WTC11 (cell line): ENCODE results near the gene NUDT16. TPM values are rescaled to one million over a fixed set of nuclear protein-coding genes. Genes with fewer than 3 reads are reported as not detected.

Source experiments
- ATAC-seq: fragments of 200-7000 bp; cut with Tn5 transposase; 2 replicates; pipeline ENCODE4 v1.10.0; 2021; ENCODE audit warnings: mild to moderate bottlenecking, moderate library complexity
- CTCF ChIA-PET: fragments of 300-600 bp; sonication (Branson Sonifier 250); formaldehyde crosslinking; loops from one replicate; lab custom pipeline; 2021; ENCODE audit warnings: antibody characterized with exemption; lab: Charles Lee
- POLR2A ChIA-PET: fragments of 350-600 bp; sonication (Branson Sonifier 250); formaldehyde crosslinking; loops from one replicate; lab custom pipeline; 2021; ENCODE audit warnings: antibody characterized with exemption; lab: Charles Lee
- DNase-seq: peaks from one replicate; pipeline ENCODE4 v3.0.0; 2021; ENCODE audit warnings: low spot score
- H3K27ac Mint-ChIP-seq: 2 replicates; pipeline ENCODE4 v1.8.0; 2021; ENCODE audit warnings: mixed read lengths
- H3K27me3 Mint-ChIP-seq: 2 replicates; pipeline ENCODE4 v1.8.0; 2021; ENCODE audit warnings: low read depth, mild to moderate bottlenecking, moderate library complexity, mixed read lengths
- H3K36me3 Mint-ChIP-seq: 2 replicates; pipeline ENCODE4 v1.8.0; 2021; ENCODE audit warnings: mixed read lengths
- H3K4me1 Mint-ChIP-seq: 2 replicates; pipeline ENCODE4 v1.8.0; 2022; ENCODE audit warnings: mixed read lengths
- H3K4me3 Mint-ChIP-seq: 2 replicates; pipeline ENCODE4 v1.8.0; 2021; ENCODE audit warnings: mild to moderate bottlenecking, moderate library complexity, mixed read lengths
- H3K9me3 Mint-ChIP-seq: 2 replicates; pipeline ENCODE4 v1.8.0; 2021; ENCODE audit warnings: mixed read lengths
- E2F5 ChIP-seq: sonication (generic); formaldehyde crosslinking; IDR thresholded peaks from 2 replicates; pipeline ENCODE4 v1.8.1; 2022; ENCODE audit warnings: mild to moderate bottlenecking, moderate library complexity, missing genetic modification reagents
- ELF4 ChIP-seq: sonication (generic); formaldehyde crosslinking; IDR thresholded peaks from 2 replicates; pipeline ENCODE4 v1.8.1; 2022; ENCODE audit warnings: low read depth, mild to moderate bottlenecking, moderate library complexity, missing genetic modification reagents
- FOXK1 ChIP-seq: sonication (generic); formaldehyde crosslinking; IDR thresholded peaks from 2 replicates; pipeline ENCODE4 v1.8.0; 2022; ENCODE audit warnings: mild to moderate bottlenecking, moderate library complexity, missing genetic modification reagents
- GRHL2 ChIP-seq: fragments of 250-450 bp; sonication (Bioruptor Pico); IDR thresholded peaks from 2 replicates; pipeline ENCODE4 v1.8.0; 2022; ENCODE audit warnings: mild to moderate bottlenecking, moderate library complexity; ENCODE audit not compliant: insufficient replicate concordance, severe bottlenecking
- GTF2I ChIP-seq: fragments of 250-450 bp; sonication (Bioruptor Pico); conservative IDR thresholded peaks from 2 replicates; pipeline ENCODE4 v1.4.0; 2021; ENCODE audit warnings: mild to moderate bottlenecking
- HMGA2 ChIP-seq: fragments of 250-450 bp; sonication (Bioruptor Pico); IDR thresholded peaks from 2 replicates; pipeline ENCODE4 v1.4.0; 2021; ENCODE audit warnings: mild to moderate bottlenecking, moderate library complexity
- IRF1 ChIP-seq: sonication (generic); formaldehyde crosslinking; IDR thresholded peaks from 2 replicates; pipeline ENCODE4 v1.8.0; 2023; ENCODE audit warnings: missing genetic modification reagents
- IRF2 ChIP-seq: sonication (generic); formaldehyde crosslinking; IDR thresholded peaks from 2 replicates; pipeline ENCODE4 v1.8.0; 2022; ENCODE audit warnings: low read depth, missing genetic modification reagents, borderline replicate concordance
- JUN ChIP-seq: sonication (generic); formaldehyde crosslinking; IDR thresholded peaks from 2 replicates; pipeline ENCODE4 v1.8.0; 2023; ENCODE audit warnings: mild to moderate bottlenecking, missing genetic modification reagents
- KAT7 ChIP-seq: sonication (generic); formaldehyde crosslinking; IDR thresholded peaks from 2 replicates; pipeline ENCODE4 v1.8.1; 2023; ENCODE audit warnings: missing genetic modification reagents, mild to moderate bottlenecking, borderline replicate concordance
- NFE2L1 ChIP-seq: sonication (generic); formaldehyde crosslinking; IDR thresholded peaks from 2 replicates; pipeline ENCODE4 v1.8.1; 2023; ENCODE audit warnings: missing genetic modification reagents
- NFYB ChIP-seq: sonication (generic); formaldehyde crosslinking; conservative IDR thresholded peaks from 2 replicates; pipeline ENCODE4 v1.8.0; 2022; ENCODE audit warnings: low read depth, missing genetic modification reagents
- NR2C2 ChIP-seq: sonication (generic); formaldehyde crosslinking; IDR thresholded peaks from 2 replicates; pipeline ENCODE4 v1.8.0; 2022; ENCODE audit warnings: mild to moderate bottlenecking, missing genetic modification reagents
- NR3C1 ChIP-seq: sonication (generic); formaldehyde crosslinking; conservative IDR thresholded peaks from 2 replicates; pipeline ENCODE4 v1.8.1; 2023; ENCODE audit warnings: low read depth, mild to moderate bottlenecking, missing genetic modification reagents
- PRDM15 ChIP-seq: sonication (generic); formaldehyde crosslinking; IDR thresholded peaks from 2 replicates; pipeline ENCODE4 v1.8.0; 2022; ENCODE audit warnings: missing genetic modification reagents
- RELA ChIP-seq: sonication (generic); formaldehyde crosslinking; IDR thresholded peaks from 2 replicates; pipeline ENCODE4 v1.8.1; 2022; ENCODE audit warnings: missing genetic modification reagents, mild to moderate bottlenecking, borderline replicate concordance
- SOX15 ChIP-seq: fragments of 250-450 bp; sonication (Bioruptor Pico); IDR thresholded peaks from 2 replicates; pipeline ENCODE4 v1.9.0; 2021; ENCODE audit warnings: mild to moderate bottlenecking
- STAT6 ChIP-seq: sonication (generic); formaldehyde crosslinking; conservative IDR thresholded peaks from 2 replicates; pipeline ENCODE4 v1.8.1; 2023; ENCODE audit warnings: mild to moderate bottlenecking, low read depth, missing genetic modification reagents, moderate library complexity
- TCF7 ChIP-seq: sonication (generic); formaldehyde crosslinking; IDR thresholded peaks from 2 replicates; pipeline ENCODE4 v1.8.0; 2022; ENCODE audit warnings: mild to moderate bottlenecking, low read depth, missing genetic modification reagents, moderate library complexity
- USF1 ChIP-seq: sonication (generic); formaldehyde crosslinking; IDR thresholded peaks from 2 replicates; pipeline ENCODE4 v1.8.0; 2022; ENCODE audit warnings: mild to moderate bottlenecking, missing genetic modification reagents
- ZNF138 ChIP-seq: sonication (generic); formaldehyde crosslinking; conservative IDR thresholded peaks from 2 replicates; pipeline ENCODE4 v1.8.1; 2022; ENCODE audit warnings: mild to moderate bottlenecking, moderate library complexity, missing genetic modification reagents
- ZSCAN18 ChIP-seq: fragments of 250-450 bp; sonication (Bioruptor Pico); IDR thresholded peaks from 2 replicates; pipeline ENCODE4 v2.1.2; 2022; ENCODE audit warnings: mild to moderate bottlenecking, moderate library complexity
- total RNA-seq: library from RNA; stranded (reverse); gene quantifications from 3 replicates; pipeline ENCODE4 v1.2.3, GENCODE V29; 2021

The NUDT16 gene
- total RNA-seq, 1 experiment from 2014 or later, result 17.2 TPM

- TF ChIP-seq PRDM15, result no peak
- TF ChIP-seq TCF7 (CRISPR knock-in tag), result no peak
- TF ChIP-seq RELA (CRISPR knock-in tag), result no peak
- no peak for TF ChIP-seq NR3C1
- no peak for TF ChIP-seq ELF4
- TF ChIP-seq GRHL2 (CRISPR knock-in tag), result no peak
Observed at GRCh38 chr3:131402391-131403039, 20.9 kb downstream of the NUDT16 start (continued).

- H3K36me3 Mint-ChIP-seq, result 0 out of 2 replicates have a peak, but pooled peaks cover 2% of the 10 kb centered on the region
Observed at GRCh38 chr3:131403216-131403895, 21.8 kb downstream of the NUDT16 start.

GRCh38 chr3:131405411-131405810 is 23.8 kb downstream of the NUDT16 start:
- POLR2A ChIA-PET, result no interaction called here
- ATAC-seq (no peak), DNase-seq (no peak)
- Mint-ChIP-seq H3K36me3 (0 out of 2 replicates have a peak, but pooled peaks cover 2% of the 10 kb centered on the region), H3K27ac (no peak overlapping the region), H3K27me3 (no peaks in the 10 kb centered on the region), H3K4me3 (no peak overlapping the region), H3K9me3 (peaks cover 15% of the 10 kb centered on the region), H3K4me1 (no peaks in the 10 kb centered on the region)
- CTCF ChIA-PET, result no interaction called here
- TF ChIP-seq KAT7 (CRISPR knock-in tag), result no peak
- no peak for TF ChIP-seq USF1
- TF ChIP-seq JUN, result no peak
- no peak for TF ChIP-seq IRF1 (CRISPR knock-in tag)
- no peak for TF ChIP-seq HMGA2 (CRISPR knock-in tag)
- no peak for TF ChIP-seq E2F5 (CRISPR knock-in tag)
- TF ChIP-seq NR2C2 (CRISPR knock-in tag), result no peak
- TF ChIP-seq IRF2 (CRISPR knock-in tag), result no peak
- TF ChIP-seq NFYB (CRISPR knock-in tag), result no peak

More at GRCh38 chr3:131403216-131403895, 21.8 kb downstream of the NUDT16 start:
- TF ChIP-seq GTF2I (CRISPR knock-in tag) (no peak), SOX15 (no peak), FOXK1 (CRISPR knock-in tag) (no peak), ZNF138 (CRISPR knock-in tag) (no peak), NFE2L1 (CRISPR knock-in tag) (no peak), STAT6 (CRISPR knock-in tag) (no peak), ZSCAN18 (CRISPR knock-in tag) (no peak)
- H3K4me3 Mint-ChIP-seq, result no peak overlapping the region
- ATAC-seq, result no peak
- CTCF ChIA-PET, result no interaction called here
- H3K4me1 Mint-ChIP-seq, result no peaks in the 10 kb centered on the region
- DNase-seq, result no peak
- POLR2A ChIA-PET, result no interaction called here
- H3K27ac Mint-ChIP-seq, result no peak overlapping the region
- H3K27me3 Mint-ChIP-seq, result no peaks in the 10 kb centered on the region
- peaks cover 20% of the 10 kb centered on the region for H3K9me3 Mint-ChIP-seq
